Neural cell (in vitro differentiated cells): ENCODE data around the gene ARHGEF19. TPM values are rescaled to one million over a fixed set of nuclear protein-coding genes. Genes with fewer than 3 reads are reported as not detected.

ENCODE experiments used
- H2AFZ ChIP-seq: fragments of 200-600, 300-800 bp; sonication (generic), shearing (Covaris generic); 2 replicates; pipeline ENCODE4 v1.6.0; 2014; ENCODE audit warnings: low read depth, mild to moderate bottlenecking, antibody characterized with exemption, low read length, moderate library complexity
- H3F3A ChIP-seq: fragments of 200-600 bp; shearing (Covaris generic); 2 replicates; pipeline ENCODE4 v1.6.1; 2016; ENCODE audit warnings: mild to moderate bottlenecking, moderate library complexity, mixed read lengths, antibody characterized with exemption, low read length; ENCODE audit not compliant: insufficient read depth, poor library complexity, severe bottlenecking
- H3K27ac ChIP-seq: fragments of 200-600, 300-800 bp; sonication (generic), shearing (Covaris generic); 2 replicates; pipeline ENCODE4 v1.5.1; 2014; ENCODE audit warnings: mild to moderate bottlenecking, low read length, moderate library complexity
- H3K27me3 ChIP-seq: fragments of 300-800, 200-600 bp; sonication (generic), shearing (Covaris generic); 2 replicates; pipeline ENCODE4 v1.6.0; 2014; ENCODE audit warnings: mild to moderate bottlenecking, low read depth, low read length, moderate library complexity; ENCODE audit not compliant: insufficient read depth
- H3K36me3 ChIP-seq: fragments of 300-800, 200-600 bp; sonication (generic), shearing (Covaris generic); 2 replicates; pipeline ENCODE4 v1.5.1; 2014; ENCODE audit warnings: mild to moderate bottlenecking, antibody characterized with exemption, low read length, moderate library complexity; ENCODE audit not compliant: insufficient read depth
- H3K4me2 ChIP-seq: fragments of 300-800, 200-600 bp; sonication (generic), shearing (Covaris generic); 2 replicates; pipeline ENCODE4 v1.6.0; 2014; ENCODE audit warnings: mild to moderate bottlenecking, low read length
- H3K4me3 ChIP-seq: fragments of 300-800, 200-600 bp; sonication (generic), shearing (Covaris generic); 2 replicates; pipeline ENCODE4 v1.5.1; 2014; ENCODE audit warnings: mild to moderate bottlenecking, low read length, moderate library complexity
- H3K79me2 ChIP-seq: fragments of 200-600 bp; shearing (Covaris generic); replicated peaks from 2 replicates; pipeline ENCODE4 v1.6.0; 2014; ENCODE audit warnings: mild to moderate bottlenecking, low read length, moderate library complexity; ENCODE audit not compliant: insufficient read depth
- H3K9ac ChIP-seq: fragments of 300-800, 200-600 bp; sonication (generic), shearing (Covaris generic); 2 replicates; pipeline ENCODE4 v1.6.1; 2016; ENCODE audit warnings: mild to moderate bottlenecking, low read length, mixed read lengths
- H3K9me2 ChIP-seq: fragments of 200-600 bp; shearing (Covaris generic); 2 replicates; pipeline ENCODE4 v1.6.1; 2016; ENCODE audit warnings: mild to moderate bottlenecking, low read length, mixed read lengths; ENCODE audit not compliant: insufficient read depth
- H3K9me3 ChIP-seq: fragments of 200-600, 300-800 bp; sonication (generic), shearing (Covaris generic); 2 replicates; pipeline ENCODE4 v1.6.1; 2016; ENCODE audit warnings: mild to moderate bottlenecking, mixed run types, low read length, moderate library complexity, mixed read lengths
- H4K20me1 ChIP-seq: fragments of 200-600 bp; shearing (Covaris generic); 2 replicates; pipeline ENCODE4 v1.6.1; 2016; ENCODE audit warnings: mild to moderate bottlenecking, mixed run types; ENCODE audit not compliant: insufficient read depth
- EP300 ChIP-seq: fragments of 450-650 bp; conservative IDR thresholded peaks from 2 replicates; pipeline ENCODE4 v1.6.1; 2014; ENCODE audit warnings: antibody characterized with exemption, mild to moderate bottlenecking, moderate library complexity; ENCODE audit not compliant: poor library complexity, severe bottlenecking
- EZH2 ChIP-seq: fragments of 200-600, 300-800 bp; shearing (Covaris generic), sonication (generic); IDR thresholded peaks from 2 replicates; pipeline ENCODE4 v1.6.1; 2014; ENCODE audit warnings: antibody characterized with exemption, low read length, borderline replicate concordance, mild to moderate bottlenecking; ENCODE audit not compliant: insufficient read depth, poor library complexity, severe bottlenecking
- MXI1 ChIP-seq: fragments of 450-650 bp; conservative IDR thresholded peaks from 2 replicates; pipeline ENCODE4 v1.6.1; 2014; ENCODE audit warnings: antibody characterized with exemption, mild to moderate bottlenecking; ENCODE audit not compliant: poor library complexity, severe bottlenecking
- POLR2AphosphoS5 ChIP-seq: IDR thresholded peaks from 2 replicates; pipeline ENCODE4 v1.6.1; 2012
- RAD21 ChIP-seq: fragments of 450-650 bp; conservative IDR thresholded peaks from 2 replicates; pipeline ENCODE4 v1.6.1; 2014; ENCODE audit warnings: antibody characterized with exemption, mild to moderate bottlenecking, moderate library complexity
- SMC3 ChIP-seq: fragments of 450-650 bp; conservative IDR thresholded peaks from 2 replicates; pipeline ENCODE4 v1.6.1; 2014; ENCODE audit warnings: antibody characterized with exemption, mild to moderate bottlenecking, moderate library complexity; ENCODE audit not compliant: poor library complexity
- TAF1 ChIP-seq: IDR thresholded peaks from 2 replicates; pipeline ENCODE4 v1.6.1; 2012; ENCODE audit warnings: low read depth
- polyA plus RNA-seq: library from polyadenylated mRNA; depleted of rRNA; stranded (reverse); fragments of >200 nt; gene quantifications from 2 replicates; pipeline ENCODE4 v1.2.3, GENCODE V29; 2014
- TF ChIP-seq, protein P1 (sequence below): fragments of 450-650 bp; IDR thresholded peaks from 2 replicates; pipeline ENCODE4 v1.5.1; 2014; ENCODE audit warnings: antibody characterized with exemption, mild to moderate bottlenecking, moderate library complexity; ENCODE audit not compliant: poor library complexity, severe bottlenecking
- TF ChIP-seq, protein P2 (sequence below): IDR thresholded peaks from 2 replicates; pipeline ENCODE4 v1.6.1; 2012; ENCODE audit warnings: borderline replicate concordance

ARHGEF19 gene
- polyA plus RNA-seq, 1 donor from 2014 or later = 0.93 TPM

DNA sequence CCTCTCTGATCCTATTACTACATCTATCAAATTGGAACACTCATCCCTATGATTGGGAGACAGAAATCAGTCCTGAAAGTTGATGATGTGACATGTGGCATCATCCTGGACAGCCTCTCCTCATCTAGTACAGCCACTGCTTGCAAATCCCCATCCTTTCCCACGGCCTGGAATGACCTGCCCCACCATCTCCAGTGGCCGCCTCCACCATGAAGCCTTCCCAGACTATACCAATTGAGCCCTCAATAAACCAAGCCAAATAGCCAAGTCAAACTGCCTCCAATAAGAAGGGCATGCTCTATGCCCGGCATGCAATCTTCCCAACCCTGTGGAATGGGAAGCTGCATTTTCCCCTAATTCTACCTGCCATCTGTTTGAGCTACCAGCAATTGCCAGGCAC is 561 bp upstream of the ARHGEF19 start:
- Histone ChIP-seq H2AFZ (no peak overlapping the region), H3K4me3 (no peak overlapping the region), H3K27me3 (peaks cover 24% of the 10 kb centered on the region), H4K20me1 (no peaks in the 10 kb centered on the region), H3F3A (no peaks in the 10 kb centered on the region), H3K9me2 (no peaks in the 10 kb centered on the region), H3K27ac (no peak overlapping the region), H3K36me3 (no peaks in the 10 kb centered on the region), H3K79me2 (no peaks in the 10 kb centered on the region), H3K4me2 (no peak overlapping the region), H3K9me3 (no peaks in the 10 kb centered on the region), H3K9ac (no peak overlapping the region)
- TF ChIP-seq EP300 = no peak
- no peak for TF ChIP-seq RAD21
- TF ChIP-seq SMC3 = no peak
- no peak for TF ChIP-seq EZH2
- TF ChIP-seq, protein P1, sequence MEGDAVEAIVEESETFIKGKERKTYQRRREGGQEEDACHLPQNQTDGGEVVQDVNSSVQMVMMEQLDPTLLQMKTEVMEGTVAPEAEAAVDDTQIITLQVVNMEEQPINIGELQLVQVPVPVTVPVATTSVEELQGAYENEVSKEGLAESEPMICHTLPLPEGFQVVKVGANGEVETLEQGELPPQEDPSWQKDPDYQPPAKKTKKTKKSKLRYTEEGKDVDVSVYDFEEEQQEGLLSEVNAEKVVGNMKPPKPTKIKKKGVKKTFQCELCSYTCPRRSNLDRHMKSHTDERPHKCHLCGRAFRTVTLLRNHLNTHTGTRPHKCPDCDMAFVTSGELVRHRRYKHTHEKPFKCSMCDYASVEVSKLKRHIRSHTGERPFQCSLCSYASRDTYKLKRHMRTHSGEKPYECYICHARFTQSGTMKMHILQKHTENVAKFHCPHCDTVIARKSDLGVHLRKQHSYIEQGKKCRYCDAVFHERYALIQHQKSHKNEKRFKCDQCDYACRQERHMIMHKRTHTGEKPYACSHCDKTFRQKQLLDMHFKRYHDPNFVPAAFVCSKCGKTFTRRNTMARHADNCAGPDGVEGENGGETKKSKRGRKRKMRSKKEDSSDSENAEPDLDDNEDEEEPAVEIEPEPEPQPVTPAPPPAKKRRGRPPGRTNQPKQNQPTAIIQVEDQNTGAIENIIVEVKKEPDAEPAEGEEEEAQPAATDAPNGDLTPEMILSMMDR = no peak
- no peak for TF ChIP-seq POLR2AphosphoS5
- no peak for TF ChIP-seq MXI1
- TF ChIP-seq, protein P2, sequence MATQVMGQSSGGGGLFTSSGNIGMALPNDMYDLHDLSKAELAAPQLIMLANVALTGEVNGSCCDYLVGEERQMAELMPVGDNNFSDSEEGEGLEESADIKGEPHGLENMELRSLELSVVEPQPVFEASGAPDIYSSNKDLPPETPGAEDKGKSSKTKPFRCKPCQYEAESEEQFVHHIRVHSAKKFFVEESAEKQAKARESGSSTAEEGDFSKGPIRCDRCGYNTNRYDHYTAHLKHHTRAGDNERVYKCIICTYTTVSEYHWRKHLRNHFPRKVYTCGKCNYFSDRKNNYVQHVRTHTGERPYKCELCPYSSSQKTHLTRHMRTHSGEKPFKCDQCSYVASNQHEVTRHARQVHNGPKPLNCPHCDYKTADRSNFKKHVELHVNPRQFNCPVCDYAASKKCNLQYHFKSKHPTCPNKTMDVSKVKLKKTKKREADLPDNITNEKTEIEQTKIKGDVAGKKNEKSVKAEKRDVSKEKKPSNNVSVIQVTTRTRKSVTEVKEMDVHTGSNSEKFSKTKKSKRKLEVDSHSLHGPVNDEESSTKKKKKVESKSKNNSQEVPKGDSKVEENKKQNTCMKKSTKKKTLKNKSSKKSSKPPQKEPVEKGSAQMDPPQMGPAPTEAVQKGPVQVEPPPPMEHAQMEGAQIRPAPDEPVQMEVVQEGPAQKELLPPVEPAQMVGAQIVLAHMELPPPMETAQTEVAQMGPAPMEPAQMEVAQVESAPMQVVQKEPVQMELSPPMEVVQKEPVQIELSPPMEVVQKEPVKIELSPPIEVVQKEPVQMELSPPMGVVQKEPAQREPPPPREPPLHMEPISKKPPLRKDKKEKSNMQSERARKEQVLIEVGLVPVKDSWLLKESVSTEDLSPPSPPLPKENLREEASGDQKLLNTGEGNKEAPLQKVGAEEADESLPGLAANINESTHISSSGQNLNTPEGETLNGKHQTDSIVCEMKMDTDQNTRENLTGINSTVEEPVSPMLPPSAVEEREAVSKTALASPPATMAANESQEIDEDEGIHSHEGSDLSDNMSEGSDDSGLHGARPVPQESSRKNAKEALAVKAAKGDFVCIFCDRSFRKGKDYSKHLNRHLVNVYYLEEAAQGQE = no peak
- TF ChIP-seq TAF1 = no peak

DNA sequence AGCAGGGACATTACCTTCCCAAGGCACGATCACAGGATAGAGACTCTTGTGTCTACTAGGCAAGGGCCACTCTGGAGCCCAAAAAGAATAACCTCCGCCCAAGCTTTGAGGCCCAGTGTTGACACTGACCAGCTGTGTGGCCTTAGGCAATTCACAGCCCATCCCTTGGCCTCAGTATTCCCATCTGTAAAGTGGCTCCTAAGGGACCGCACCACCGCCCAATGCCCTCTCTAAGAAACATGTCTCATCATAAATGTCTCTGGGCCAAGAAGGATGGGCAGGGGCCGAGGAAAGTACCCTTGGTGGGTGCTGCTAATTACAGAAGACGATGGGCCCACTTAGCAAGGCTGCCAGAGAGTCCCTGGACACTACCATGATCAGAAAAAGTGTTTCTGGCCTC is 628 bp downstream of the ARHGEF19 start:
- Histone ChIP-seq H3K9ac (no peak overlapping the region), H3K9me2 (no peaks in the 10 kb centered on the region), H3K4me3 (no peak overlapping the region), H3K79me2 (no peaks in the 10 kb centered on the region), H4K20me1 (no peaks in the 10 kb centered on the region), H3K27me3 (peaks cover 12% of the 10 kb centered on the region), H3K27ac (no peak overlapping the region), H3K9me3 (no peaks in the 10 kb centered on the region), H3K36me3 (no peaks in the 10 kb centered on the region), H3F3A (no peaks in the 10 kb centered on the region), H3K4me2 (no peak overlapping the region), H2AFZ (no peak overlapping the region)
- no peak for TF ChIP-seq EP300
- TF ChIP-seq EZH2 = no peak
- TF ChIP-seq, protein P2 = no peak
- no peak for TF ChIP-seq SMC3
- no peak for TF ChIP-seq MXI1
- no peak for TF ChIP-seq RAD21
- TF ChIP-seq, protein P1 = no peak
- no peak for TF ChIP-seq POLR2AphosphoS5
- no peak for TF ChIP-seq TAF1
